GM21423 (cell line): ENCODE data around the gene TMEM117.
"Not testable (repeated sequence)": the region's sequence is repeated elsewhere in the genome, so short reads cannot be mapped to it uniquely, and the experiment has no call there.

ENCODE experiments used
- ATAC-seq: cut with Tn5 transposase; IDR thresholded peaks from one replicate; pipeline ENCODE4 v1.9.1; 2021; ENCODE audit warnings: mild to moderate bottlenecking, moderate library complexity; ENCODE audit not compliant: unreplicated experiment

The TMEM117 gene

GRCh38 chr12:43840338-43840737 lies 4.5 kb downstream of the TMEM117 start:
- no peak for ATAC-seq

GRCh38 chr12:43841253-43841652 lies 5.4 kb downstream of the TMEM117 start:
- no peak for ATAC-seq

- no peak for ATAC-seq
Observed at GRCh38 chr12:43842259-43842658, 6.4 kb downstream of the TMEM117 start.

GRCh38 chr12:43847425-43848225 lies 11.7 kb downstream of the TMEM117 start:
- not testable (repeated sequence) for ATAC-seq

GRCh38 chr12:43848226-43848507 lies 12.3 kb downstream of the TMEM117 start:
- no peak for ATAC-seq

GRCh38 chr12:43848786-43849185 lies 12.9 kb downstream of the TMEM117 start:
- ATAC-seq, result no peak

GRCh38 chr12:43852744-43853143 lies 16.9 kb downstream of the TMEM117 start:
- ATAC-seq, result peak; percentile 46

GRCh38 chr12:43856972-43857371 lies 21.1 kb downstream of the TMEM117 start:
- no peak for ATAC-seq

- no peak for ATAC-seq
Observed at GRCh38 chr12:43858096-43858495, 22.2 kb downstream of the TMEM117 start.

- no peak for ATAC-seq
Observed at GRCh38 chr12:43858991-43859390, 23.1 kb downstream of the TMEM117 start.

GRCh38 chr12:43861015-43861839 lies 25.3 kb downstream of the TMEM117 start:
- no peak for ATAC-seq

GRCh38 chr12:43861840-43862150 lies 25.9 kb downstream of the TMEM117 start:
- ATAC-seq, result no peak

GRCh38 chr12:43863770-43864366 lies 28.0 kb downstream of the TMEM117 start:
- no peak for ATAC-seq

- not testable (repeated sequence) for ATAC-seq
Observed at GRCh38 chr12:43864557-43864956, 28.7 kb downstream of the TMEM117 start.

GRCh38 chr12:43869184-43869583 lies 33.3 kb downstream of the TMEM117 start:
- ATAC-seq, result no peak

- ATAC-seq, result not testable (repeated sequence)
Observed at GRCh38 chr12:43869765-43870164, 33.9 kb downstream of the TMEM117 start.

- not testable (repeated sequence) for ATAC-seq
Observed at GRCh38 chr12:43871258-43871657, 35.4 kb downstream of the TMEM117 start.

- no peak for ATAC-seq
Observed at GRCh38 chr12:43872396-43872795, 36.5 kb downstream of the TMEM117 start.

GRCh38 chr12:43878050-43878449 lies 42.2 kb downstream of the TMEM117 start:
- no peak for ATAC-seq

- no peak for ATAC-seq
Observed at GRCh38 chr12:43880547-43880946, 44.7 kb downstream of the TMEM117 start.

GRCh38 chr12:43882578-43883178 lies 46.8 kb downstream of the TMEM117 start:
- peak; percentile 89 for ATAC-seq

GRCh38 chr12:43883311-43883710 lies 47.4 kb downstream of the TMEM117 start:
- no peak for ATAC-seq
